H1 (cell line): ENCODE measurements around the gene SPAG16. TPM values are rescaled to one million over a fixed set of nuclear protein-coding genes. Genes with fewer than 3 reads are reported as not detected.

Experiments used
- BRCA1 ChIP-seq: IDR thresholded peaks from 2 replicates; pipeline ENCODE4 v1.6.1; 2012; ENCODE audit warnings: low read depth, low read length, improper control_type of control experiment
- CHD1 ChIP-seq: IDR thresholded peaks from 2 replicates; pipeline ENCODE4 v1.6.1; 2012; ENCODE audit warnings: low read depth, low read length, improper control_type of control experiment
- CTCF ChIP-seq, 3 experiments: IDR thresholded peaks; 1 replicate in 2 of 3; 2 replicates in 1 of 3; pipeline versions ENCODE4 v1.5.1 to v1.6.1; 2011; ENCODE audit warnings: low read length in 3 of 3, mild to moderate bottlenecking in 3 of 3, inconsistent platforms in 2 of 3, low read depth in 1 of 3, moderate library complexity in 1 of 3; ENCODE audit not compliant: insufficient read depth in 1 of 3; ENCODE audit errors: control extremely low read depth in 1 of 3
- polyA plus RNA-seq, 7 experiments: library from polyadenylated mRNA; depleted of rRNA in 3 of 7; stranded (reverse) in 5 of 7; unstranded in 2 of 7; fragments of >200 nt in 5 of 7; fragments of 200-250 nt in 2 of 7; gene quantifications; 1 replicate in 5 of 7; 2 replicates in 1 of 7; 4 replicates in 1 of 7; pipeline versions ENCODE4 v1.2.1 to v1.2.3, GENCODE V29; 2011 to 2013; ENCODE audit warnings: missing spikeins in 2 of 7, mixed read lengths in 2 of 7
- total RNA-seq: library from RNA; stranded (reverse); fragmentation: NEBNext Ultra II Directional; extraction: Animal tissue kit (Norgen Biotek cat#: 25700); gene quantifications from 2 replicates; pipeline ENCODE4 v1.2.1, GENCODE V29; 2021

The SPAG16 gene
- total and polyA plus RNA-seq, 2 of the 8 experiments (the other 6 are each of a cell fraction or from before 2014, with no cell fraction given): 6.0 to 14.9 TPM

GRCh38 chr2:214051585-214051984 lies 767.3 kb downstream of the SPAG16 start (continued):
- no peak for TF ChIP-seq CTCF (IDR thresholded peaks at IDR 0.05; ENCODE audit: control extremely low read depth in 1 of 3, insufficient read depth in 1 of 3, low read depth in 1 of 3, low read length in 3 of 3)
- no peak for TF ChIP-seq CHD1
- TF ChIP-seq BRCA1: no peak
